ENCODE measurements around the gene PLPP3.

The PLPP3 gene

GRCh38 chr1:56464294-56464693, 115.1 kb downstream of the PLPP3 start:
- Histone ChIP-seq H3K4me3 (ENCODE audit: low read depth, low read length) (no peak overlapping the region), H3K9me3 (ENCODE audit: control insufficient read depth, insufficient read depth, low read depth, low read length) (no peaks in the 10 kb centered on the region), H3K4me1 (ENCODE audit: control insufficient read depth, insufficient read depth, low read length) (no peaks in the 10 kb centered on the region), H3K27ac (ENCODE audit: extremely low read depth, low read depth, low read length) (no peak overlapping the region), H3K36me3 (ENCODE audit: control insufficient read depth in 2 of 2, insufficient read depth in 1 of 2, low read length in 2 of 2) (no peaks in the 10 kb centered on the region)
- POLR2A ChIA-PET, result no interaction called here
- no peak for TF ChIP-seq ZNF18 (tag by site-specific recombination; IDR thresholded peaks at IDR 0.05)
- no peak for TF ChIP-seq HOXC10 (CRISPR knock-in tag; IDR thresholded peaks at IDR 0.05)
- TF ChIP-seq ZNF133 (tag by site-specific recombination; IDR thresholded peaks at IDR 0.05), result no peak
- no peak for TF ChIP-seq YY1 (tag by site-specific recombination; IDR thresholded peaks at IDR 0.05)
- no peak for TF ChIP-seq SP3 (tag by site-specific recombination; IDR thresholded peaks at IDR 0.05)
- TF ChIP-seq ZNF202 (tag by site-specific recombination; IDR thresholded peaks at IDR 0.05; ENCODE audit: borderline replicate concordance), result no peak
- no peak for TF ChIP-seq EGR2 (tag by site-specific recombination; IDR thresholded peaks at IDR 0.05; ENCODE audit: low read depth)
- no peak for TF ChIP-seq ZNF324 (tag by site-specific recombination; IDR thresholded peaks at IDR 0.05)
- TF ChIP-seq ZNF132 (tag by site-specific recombination; IDR thresholded peaks at IDR 0.05; ENCODE audit: borderline replicate concordance), result no peak
- TF ChIP-seq PRDM10 (tag by site-specific recombination; IDR thresholded peaks at IDR 0.05), result no peak
- CTCF ChIA-PET, result no interaction called here

- no peaks in the 10 kb centered on the region for H3K9me3 ChIP-seq (ENCODE audit: control insufficient read depth, insufficient read depth, low read depth, low read length)
- no peaks in the 10 kb centered on the region for H3K4me1 ChIP-seq (ENCODE audit: control insufficient read depth, insufficient read depth, low read length)
- H3K36me3 ChIP-seq (ENCODE audit: control insufficient read depth in 2 of 2, insufficient read depth in 1 of 2, low read length in 2 of 2), result no peaks in the 10 kb centered on the region
- ChIA-PET CTCF (no interaction called here), POLR2A (no interaction called here)
- H3K4me3 ChIP-seq (ENCODE audit: low read depth, low read length), result no peak overlapping the region
- H3K27ac ChIP-seq (ENCODE audit: extremely low read depth, low read depth, low read length), result no peak overlapping the region
- TF ChIP-seq ZFP3 (tag by site-specific recombination; IDR thresholded peaks at IDR 0.05; ENCODE audit: low read depth) (no peak), ZNF521 (tag by site-specific recombination; IDR thresholded peaks at IDR 0.05) (no peak), CTCF (tag by site-specific recombination; IDR thresholded peaks at IDR 0.05) (no peak), KLF9 (tag by site-specific recombination; IDR thresholded peaks at IDR 0.05; ENCODE audit: low read depth) (no peak), GLIS2 (tag by site-specific recombination; IDR thresholded peaks at IDR 0.05) (no peak), ZNF518A (tag by site-specific recombination; conservative IDR thresholded peaks at IDR 0.05; ENCODE audit: low read depth) (no peak), ZBTB17 (tag by site-specific recombination; IDR thresholded peaks at IDR 0.05) (no peak), ELK4 (IDR thresholded peaks at IDR 0.05; ENCODE audit: borderline replicate concordance, low read depth, low read length) (no peak), ZNF391 (tag by site-specific recombination; IDR thresholded peaks at IDR 0.05; ENCODE audit: borderline replicate concordance, low read depth) (no peak), ZBTB49 (tag by site-specific recombination; IDR thresholded peaks at IDR 0.05; ENCODE audit: low read depth) (no peak)
Observed at GRCh38 chr1:56463376-56463775, 116.0 kb downstream of the PLPP3 start.

All from HEK293 (cell line).